PC-3 (cell line): ENCODE results near the gene FGF6.

Experiments used
- EZH2 ChIP-seq: fragments of 300-600 bp; sonication (generic); IDR thresholded peaks from one replicate; pipeline ENCODE4 v1.6.1; 2017; ENCODE audit warnings: antibody characterized with exemption, mild to moderate bottlenecking, low read length; ENCODE audit not compliant: unreplicated experiment
- EZH2phosphoT487 ChIP-seq: fragments of 300-600 bp; sonication (generic); IDR thresholded peaks from 2 replicates; pipeline ENCODE4 v1.6.1; 2018; ENCODE audit warnings: mild to moderate bottlenecking, antibody characterized with exemption, low read length, borderline replicate concordance
- TF ChIP-seq, protein P1 (sequence below): fragments of 300-600 bp; sonication (generic); conservative IDR thresholded peaks from 2 replicates; pipeline ENCODE4 v1.5.1; 2017; ENCODE audit warnings: antibody characterized with exemption, low read depth, mild to moderate bottlenecking, low read length

DNA sequence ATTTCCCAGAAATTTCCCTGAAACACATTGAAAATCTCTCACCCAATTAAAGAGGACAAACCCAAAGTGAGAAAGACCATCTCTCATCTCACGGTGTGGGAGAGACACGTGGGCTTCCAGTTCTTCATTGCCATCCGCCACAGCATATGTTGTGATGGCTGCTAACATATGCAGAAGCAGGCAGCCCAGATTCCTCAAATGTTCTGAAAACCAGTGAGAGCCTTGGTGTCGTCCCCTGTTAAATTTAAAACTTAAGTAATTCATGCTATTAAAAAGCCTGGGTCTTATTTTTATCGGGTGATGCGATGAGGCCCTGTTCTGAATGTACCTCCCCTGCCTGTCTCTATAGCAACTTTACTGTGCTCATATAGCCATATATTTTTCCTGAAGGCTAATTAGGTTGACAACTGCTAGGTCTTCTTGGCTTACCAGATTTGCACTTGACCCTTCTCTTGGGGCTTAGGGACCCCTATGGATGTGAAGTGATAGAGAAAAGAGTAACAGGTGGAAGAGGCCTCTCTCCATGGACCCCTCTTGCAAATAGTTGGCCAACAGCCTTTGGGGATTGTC lies 2.8 kb upstream of the FGF6 start:
- TF ChIP-seq, protein P1, sequence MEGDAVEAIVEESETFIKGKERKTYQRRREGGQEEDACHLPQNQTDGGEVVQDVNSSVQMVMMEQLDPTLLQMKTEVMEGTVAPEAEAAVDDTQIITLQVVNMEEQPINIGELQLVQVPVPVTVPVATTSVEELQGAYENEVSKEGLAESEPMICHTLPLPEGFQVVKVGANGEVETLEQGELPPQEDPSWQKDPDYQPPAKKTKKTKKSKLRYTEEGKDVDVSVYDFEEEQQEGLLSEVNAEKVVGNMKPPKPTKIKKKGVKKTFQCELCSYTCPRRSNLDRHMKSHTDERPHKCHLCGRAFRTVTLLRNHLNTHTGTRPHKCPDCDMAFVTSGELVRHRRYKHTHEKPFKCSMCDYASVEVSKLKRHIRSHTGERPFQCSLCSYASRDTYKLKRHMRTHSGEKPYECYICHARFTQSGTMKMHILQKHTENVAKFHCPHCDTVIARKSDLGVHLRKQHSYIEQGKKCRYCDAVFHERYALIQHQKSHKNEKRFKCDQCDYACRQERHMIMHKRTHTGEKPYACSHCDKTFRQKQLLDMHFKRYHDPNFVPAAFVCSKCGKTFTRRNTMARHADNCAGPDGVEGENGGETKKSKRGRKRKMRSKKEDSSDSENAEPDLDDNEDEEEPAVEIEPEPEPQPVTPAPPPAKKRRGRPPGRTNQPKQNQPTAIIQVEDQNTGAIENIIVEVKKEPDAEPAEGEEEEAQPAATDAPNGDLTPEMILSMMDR = no peak
- TF ChIP-seq EZH2 (no peak), EZH2phosphoT487 (no peak)
